ENCODE results near the gene SDR9C7. TPM values are rescaled to one million over a fixed set of nuclear protein-coding genes. Genes with fewer than 3 reads are reported as not detected.
"Not testable (repeated sequence)": the region's sequence is repeated elsewhere in the genome, so short reads cannot be mapped to it uniquely, and the experiment has no call there.

Gene SDR9C7
- total RNA-seq, 1 experiment from 2014 or later: not detected

- no peak overlapping the region for H3K4me2 ChIP-seq (ENCODE audit: low read length)
- RAD21 ChIA-PET (ENCODE audit: low non-redundant PET in 1 of 2, low total read pairs in 2 of 2, uncharacterized antibody in 2 of 2, unreplicated experiment in 2 of 2): no interaction called here
- DNase-seq (ENCODE audit: low read depth, low spot score) (no peak), ATAC-seq (no peak)
- no peaks in the 10 kb centered on the region for H3K36me3 ChIP-seq (ENCODE audit: control insufficient read depth in 1 of 2, insufficient read depth in 2 of 2, low read length in 2 of 2)
- peaks cover 0 to 19% of the 10 kb centered on the region in 2 experiments; a peak in 2 of 4 replicates for H3K4me1 ChIP-seq (ENCODE audit: control insufficient read depth in 1 of 2, insufficient read depth in 2 of 2, low read length in 2 of 2)
- H4K20me1 ChIP-seq (ENCODE audit: insufficient read depth): no peaks in the 10 kb centered on the region
- no peaks in the 10 kb centered on the region for H3K9me2 ChIP-seq (ENCODE audit: insufficient read depth)
- no peaks in the 10 kb centered on the region for H3K9me3 ChIP-seq (ENCODE audit: control insufficient read depth in 1 of 2, insufficient read depth in 1 of 2, low read depth in 1 of 2, low read length in 2 of 2)
- POLR2A ChIA-PET: no interaction called here
- H3K4me3 ChIP-seq (replicated peaks in 1 of 2; ENCODE audit: low read depth in 1 of 2, low read length in 2 of 2): no peak overlapping the region
- intact Hi-C loops (cut with micrococcal nuclease): no loop called here
- no TSS peak for BruUV-seq (replicated peaks)
- H3K9ac ChIP-seq (ENCODE audit: low read length): no peak overlapping the region
- H3K27me3 ChIP-seq (ENCODE audit: insufficient read depth, low read length): no peaks in the 10 kb centered on the region
- CTCF ChIA-PET: no interaction called here
- no peaks in the 10 kb centered on the region for H3K79me2 ChIP-seq (ENCODE audit: insufficient read depth, low read length)
- no peak overlapping the region for H2AFZ ChIP-seq (ENCODE audit: low read depth, low read length, poor library complexity, severe bottlenecking)
- no peak overlapping the region for H3K27ac ChIP-seq (ENCODE audit: low read depth, low read length)
- no peak for TF ChIP-seq SP1 (IDR thresholded peaks at IDR 0.05; ENCODE audit: low read depth)
- no peak for TF ChIP-seq FOSL1 (IDR thresholded peaks at IDR 0.05; ENCODE audit: low read depth)
- TF ChIP-seq CTCF (IDR thresholded peaks at IDR 0.05 in 2 of 3, conservative IDR thresholded peaks at IDR 0.05 in 1 of 3; ENCODE audit: borderline replicate concordance in 1 of 3, insufficient read depth in 1 of 3, low read depth in 2 of 3, low read length in 2 of 3): no peak
- no peak for TF ChIP-seq REST (IDR thresholded peaks at IDR 0.05; ENCODE audit: low read depth)
- TF ChIP-seq JUND (IDR thresholded peaks at IDR 0.05): no peak
Observed at GRCh38 chr12:56894698-56895368, 39.4 kb downstream of the SDR9C7 start.

GRCh38 chr12:56891885-56892284 lies 42.3 kb downstream of the SDR9C7 start:
- H3K79me2 ChIP-seq (ENCODE audit: insufficient read depth, low read length); BruUV-seq (replicated peaks); DNase-seq (ENCODE audit: low read depth, low spot score); POLR2A ChIA-PET; H3K9ac ChIP-seq (ENCODE audit: low read length); H3K4me1 ChIP-seq (ENCODE audit: control insufficient read depth in 1 of 2, insufficient read depth in 2 of 2, low read length in 2 of 2); H3K9me2 ChIP-seq (ENCODE audit: insufficient read depth); H4K20me1 ChIP-seq (ENCODE audit: insufficient read depth); H3K9me3 ChIP-seq (ENCODE audit: control insufficient read depth in 1 of 2, insufficient read depth in 1 of 2, low read depth in 1 of 2, low read length in 2 of 2); intact Hi-C loops (cut with micrococcal nuclease); H2AFZ ChIP-seq (ENCODE audit: low read depth, low read length, poor library complexity, severe bottlenecking); H3K36me3 ChIP-seq (ENCODE audit: control insufficient read depth in 1 of 2, insufficient read depth in 2 of 2, low read length in 2 of 2); H3K27me3 ChIP-seq (ENCODE audit: insufficient read depth, low read length); RAD21 ChIA-PET (ENCODE audit: low non-redundant PET in 1 of 2, low total read pairs in 2 of 2, uncharacterized antibody in 2 of 2, unreplicated experiment in 2 of 2); H3K4me2 ChIP-seq (ENCODE audit: low read length); CTCF ChIA-PET; ATAC-seq; H3K4me3 ChIP-seq (replicated peaks in 1 of 2; ENCODE audit: low read depth in 1 of 2, low read length in 2 of 2); H3K27ac ChIP-seq (ENCODE audit: low read depth, low read length): not testable (repeated sequence)
